NCI-H146 treated with DMSO at 0.1 percent for 48 hours (cell line): ENCODE measurements around the gene BCL7A.
A peak's percentile ranks its signal among the peaks of the same experiment; 100 is the strongest.

ENCODE experiments used
- DNase-seq: peaks from one replicate; lab custom pipeline; 2025; ENCODE audit not compliant: unreplicated experiment; lab: John Stamatoyannopoulos, UW

BCL7A gene

DNA sequence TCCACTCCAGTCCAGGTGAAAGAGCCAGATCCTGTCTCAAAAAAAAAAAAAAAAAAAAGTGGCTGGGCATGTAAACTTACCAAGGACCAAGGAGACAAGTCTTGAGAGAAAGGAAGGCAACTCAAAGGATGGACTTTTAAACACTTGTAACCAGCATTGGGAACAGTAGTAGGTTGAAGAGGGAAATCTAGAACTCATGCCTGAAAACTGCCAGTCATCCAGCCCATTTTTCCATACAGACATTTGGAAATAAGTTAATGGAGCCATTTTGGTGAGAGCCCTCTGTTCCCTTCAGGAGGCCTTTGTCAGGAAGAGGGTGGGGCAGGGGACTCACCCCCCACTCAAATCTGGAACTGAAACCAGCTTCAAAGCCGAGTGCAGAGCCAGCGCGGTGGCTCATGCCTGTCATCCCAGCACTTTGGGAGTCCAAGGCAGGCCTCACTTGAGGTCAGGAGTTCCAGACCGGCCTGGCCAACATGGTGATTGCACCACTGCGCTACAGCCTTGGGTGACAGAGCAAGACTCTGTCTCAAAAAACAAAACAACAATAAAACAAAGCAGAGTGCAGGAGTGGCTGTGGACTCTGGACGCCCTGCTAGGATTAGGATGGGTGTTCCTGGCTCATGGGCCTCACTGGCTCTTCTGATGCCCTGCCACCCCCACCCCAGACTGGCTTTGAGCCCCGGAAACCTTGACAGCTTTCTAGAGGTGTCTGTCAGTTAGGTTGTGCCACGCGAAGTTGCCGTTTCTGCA, 55.2 kb downstream of the BCL7A start:
- DNase-seq, result no peak

DNA sequence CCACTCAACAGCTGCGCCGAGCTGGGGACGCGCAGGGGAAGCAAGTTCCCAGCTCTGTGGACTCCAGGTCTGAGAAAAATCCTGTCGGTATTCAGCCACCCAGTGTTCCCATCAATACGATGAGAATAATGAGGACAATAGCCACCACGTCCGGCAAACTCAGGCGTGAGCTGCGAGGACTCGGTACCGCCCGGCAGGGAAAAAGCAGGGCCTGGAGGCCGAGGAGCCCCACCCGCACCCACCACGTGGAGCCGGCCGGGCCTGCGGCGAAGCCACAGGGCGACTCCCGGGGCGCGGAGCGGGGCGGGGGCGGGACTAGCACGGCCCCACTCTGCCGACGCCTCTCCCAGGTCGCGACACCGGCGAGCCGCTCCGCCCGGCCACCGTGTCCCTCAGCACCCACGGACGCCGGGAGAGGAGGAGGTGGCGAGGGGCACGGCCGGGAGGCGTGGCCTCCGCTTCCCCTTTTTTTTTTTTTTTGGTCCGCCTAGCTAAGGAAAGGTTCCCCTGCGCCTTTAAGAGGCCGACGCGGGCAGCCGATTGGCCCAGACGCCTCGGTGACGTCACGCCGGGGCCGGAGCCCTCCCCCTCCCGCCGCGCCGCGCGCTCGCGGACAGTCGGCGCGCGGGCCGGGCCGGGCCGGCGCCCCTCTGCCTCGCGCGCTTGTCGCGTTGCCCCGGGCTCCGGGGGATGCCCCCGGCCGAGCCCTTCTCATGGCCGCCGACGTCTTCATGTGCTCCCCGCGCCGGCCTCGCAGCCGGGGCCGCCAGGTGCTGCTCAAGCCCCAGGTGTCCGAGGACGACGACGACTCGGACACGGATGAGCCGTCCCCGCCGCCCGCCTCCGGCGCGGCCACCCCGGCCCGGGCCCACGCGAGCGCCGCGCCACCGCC, 56.7 kb downstream of the BCL7A start, which contains the start of gene MLXIP:
Gene MLXIP (plus strand): TSS at position 616 of the 892 bp plus-strand sequence. CDS start 98 bp downstream, at position 714.
- DNase-seq, result peak; percentile 74

DNA sequence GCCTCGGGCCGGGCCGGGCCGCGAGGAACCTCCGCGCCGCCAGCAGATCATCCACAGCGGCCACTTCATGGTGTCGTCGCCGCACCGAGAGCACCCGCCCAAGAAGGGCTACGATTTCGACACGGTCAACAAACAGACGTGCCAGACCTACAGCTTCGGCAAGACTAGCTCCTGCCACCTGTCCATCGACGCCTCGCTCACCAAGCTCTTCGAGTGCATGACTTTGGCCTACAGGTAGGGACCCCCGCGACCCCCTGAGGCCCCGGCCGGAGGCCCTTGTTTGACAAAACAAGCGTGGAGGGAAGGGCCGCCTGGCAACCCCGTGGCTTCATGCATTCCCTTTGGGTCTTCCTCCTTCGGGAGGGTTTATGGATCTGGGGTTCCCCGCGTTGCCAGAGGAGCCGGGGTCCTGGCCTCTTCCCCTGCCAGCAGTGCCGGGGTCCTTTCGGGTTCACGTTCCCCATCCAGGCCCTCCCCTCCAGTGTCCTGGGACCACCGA, 57.4 kb downstream of the BCL7A start:
- DNase-seq, result peak; percentile 9

DNA sequence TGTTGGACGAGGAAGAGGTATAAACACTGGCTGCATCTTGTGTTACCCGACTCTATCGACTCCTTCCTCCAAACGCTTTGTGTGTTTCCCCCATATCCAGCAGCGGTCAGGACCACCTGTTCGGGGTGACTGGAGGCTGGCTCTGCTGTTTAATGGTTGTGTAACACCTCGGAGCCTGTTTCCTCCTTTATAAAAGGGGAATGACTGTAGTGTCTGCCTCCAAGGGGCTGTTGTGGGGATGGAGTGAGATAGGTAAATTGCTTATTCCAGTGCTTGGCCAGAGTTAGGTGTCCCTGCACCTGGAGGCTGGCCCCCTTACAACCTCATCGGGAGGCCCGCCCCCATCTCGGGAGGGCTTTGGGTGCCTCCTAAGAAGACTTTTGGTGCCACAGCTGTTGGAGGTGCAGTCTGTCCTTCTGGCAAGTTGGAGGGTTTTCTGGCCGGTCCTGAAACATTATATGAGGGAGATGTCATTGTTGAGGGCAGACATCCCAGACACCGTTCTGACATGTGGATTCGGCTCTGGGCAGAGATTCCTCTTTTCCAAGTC, 57.9 kb downstream of the BCL7A start:
- DNase-seq, result no peak

DNA sequence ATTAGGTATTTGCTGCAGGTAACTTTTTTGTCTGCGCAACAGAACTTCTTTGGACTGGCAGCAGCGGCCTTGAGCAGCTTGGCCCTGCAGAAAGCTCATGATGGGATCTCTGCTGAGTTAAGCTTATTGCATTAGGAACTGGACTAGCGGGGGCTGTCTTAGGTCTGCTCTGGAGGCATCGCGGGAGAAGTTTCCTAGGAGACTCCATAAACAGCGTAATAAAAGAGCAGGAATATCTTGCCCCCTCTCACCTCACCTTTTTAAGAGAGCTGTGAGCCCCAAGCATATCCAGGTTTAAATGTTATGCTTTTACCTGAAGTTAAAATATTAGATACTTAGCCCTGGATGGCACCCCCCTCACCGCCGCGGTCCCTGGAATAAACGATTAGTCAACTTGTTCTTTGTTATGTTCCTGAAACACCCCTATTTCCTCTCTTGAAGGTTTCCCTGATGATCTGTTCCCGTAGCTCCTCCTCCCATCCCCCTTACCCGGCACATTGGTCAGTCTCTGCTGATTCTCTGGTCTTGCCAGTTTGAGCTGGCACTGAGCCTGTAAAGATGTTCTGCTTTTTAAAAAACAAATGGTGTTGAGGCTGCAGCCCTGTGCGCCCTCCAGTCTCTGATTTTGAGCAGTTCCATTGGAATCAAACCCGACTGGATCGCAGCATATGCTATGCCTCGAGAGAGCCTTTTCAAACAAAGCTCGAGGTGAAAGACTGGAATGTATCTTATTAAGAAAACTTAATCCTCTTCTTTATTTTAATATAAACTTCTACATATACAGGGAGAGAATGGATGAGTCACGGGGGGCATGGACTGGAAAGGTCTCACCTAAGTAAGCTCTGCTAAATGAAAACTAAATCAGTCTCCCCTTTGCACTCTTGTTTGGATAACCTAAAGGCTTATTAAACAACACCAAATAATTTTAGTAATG, 58.7 kb downstream of the BCL7A start:
- DNase-seq, result no peak

DNA sequence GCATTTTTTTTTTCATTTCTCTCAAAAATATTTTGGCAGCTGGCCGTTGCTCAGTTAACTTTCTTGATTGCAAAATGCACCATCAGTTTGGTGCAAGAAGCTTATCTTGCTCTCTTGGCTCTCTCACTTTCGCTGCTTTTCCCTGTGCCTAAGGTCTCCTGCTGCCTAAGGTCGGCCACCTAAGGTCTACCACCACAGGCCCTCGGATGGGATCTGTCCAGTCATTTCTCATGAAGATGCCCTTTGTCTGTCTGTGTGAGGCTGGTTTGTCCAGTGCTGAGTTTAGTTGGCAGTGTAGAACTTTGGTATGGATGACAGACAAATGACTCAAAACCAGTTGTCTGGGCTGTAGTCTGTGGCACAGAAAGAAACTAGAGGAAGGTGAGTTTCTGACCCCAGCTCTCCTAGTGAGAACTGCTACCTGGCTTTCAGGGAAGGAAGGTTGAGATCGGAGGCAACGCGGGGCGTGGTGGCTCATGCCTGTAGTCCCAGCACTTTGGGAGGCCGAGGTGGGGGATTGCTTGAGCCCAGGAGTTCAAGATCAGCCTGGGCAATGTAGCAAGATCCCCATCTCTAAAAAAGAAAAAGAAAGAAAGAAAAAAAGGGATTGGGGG, 59.5 kb downstream of the BCL7A start:
- no peak for DNase-seq

DNA sequence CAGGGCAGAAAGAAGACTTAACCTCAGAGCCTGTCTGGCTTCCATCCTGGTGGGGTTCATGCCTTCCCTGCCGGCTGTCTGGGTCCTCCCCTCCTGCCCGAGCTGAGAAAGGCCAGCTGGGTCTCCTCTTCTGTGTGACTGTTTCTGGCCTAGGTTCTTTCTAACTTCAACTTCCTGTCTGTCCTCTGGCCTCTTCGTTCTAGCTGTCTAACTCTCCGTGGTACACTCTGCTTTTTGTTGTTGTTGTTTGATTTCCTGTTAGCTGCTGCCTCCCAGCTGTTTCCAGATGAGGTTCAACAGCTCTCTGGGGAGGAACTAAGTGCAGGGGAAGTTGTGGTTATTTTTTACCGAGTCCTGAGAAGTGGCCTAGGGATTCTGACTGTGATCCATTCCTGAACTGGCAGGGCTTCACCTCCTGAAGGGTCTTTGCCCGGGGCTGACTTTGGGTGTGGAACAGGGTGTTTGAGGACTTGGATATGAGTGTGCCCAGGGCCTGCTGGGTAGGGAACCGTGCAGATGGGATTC, 60.1 kb downstream of the BCL7A start:
- DNase-seq, result no peak

DNA sequence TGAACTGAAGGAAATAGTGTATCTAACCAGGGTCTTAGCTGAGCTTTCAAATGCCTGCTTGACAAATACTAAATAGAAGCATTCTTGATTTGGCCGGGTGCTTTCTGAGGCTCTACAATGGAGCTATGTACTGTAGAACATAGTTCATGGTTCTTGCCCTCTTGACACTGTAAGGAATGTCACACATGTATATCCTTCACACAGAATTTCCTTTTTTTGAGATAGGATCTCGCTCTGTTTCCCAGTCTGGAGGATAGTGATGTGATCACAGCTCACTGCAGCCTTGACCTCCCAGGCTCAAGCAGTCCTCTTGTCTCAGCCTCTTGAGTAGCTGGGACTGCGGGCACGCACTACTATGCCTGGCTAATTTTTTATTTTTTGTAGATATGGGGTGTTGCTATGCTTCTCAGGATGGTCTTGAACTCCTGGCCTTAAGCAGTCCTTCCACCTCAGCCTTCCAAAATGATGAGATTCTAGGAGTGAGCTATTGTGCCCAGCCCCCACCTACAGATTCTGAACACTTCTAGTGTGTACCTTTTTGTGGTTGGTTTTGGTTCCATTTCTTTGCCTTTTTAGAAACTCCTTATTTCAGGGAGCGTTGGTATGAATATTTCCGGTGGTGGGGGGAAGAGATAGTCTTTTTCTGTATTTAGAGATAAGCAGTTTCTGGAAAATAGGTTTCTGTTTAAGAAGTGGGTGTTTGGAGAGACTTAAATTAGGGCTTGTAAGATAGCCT, 61.1 kb downstream of the BCL7A start:
- DNase-seq, result no peak

DNA sequence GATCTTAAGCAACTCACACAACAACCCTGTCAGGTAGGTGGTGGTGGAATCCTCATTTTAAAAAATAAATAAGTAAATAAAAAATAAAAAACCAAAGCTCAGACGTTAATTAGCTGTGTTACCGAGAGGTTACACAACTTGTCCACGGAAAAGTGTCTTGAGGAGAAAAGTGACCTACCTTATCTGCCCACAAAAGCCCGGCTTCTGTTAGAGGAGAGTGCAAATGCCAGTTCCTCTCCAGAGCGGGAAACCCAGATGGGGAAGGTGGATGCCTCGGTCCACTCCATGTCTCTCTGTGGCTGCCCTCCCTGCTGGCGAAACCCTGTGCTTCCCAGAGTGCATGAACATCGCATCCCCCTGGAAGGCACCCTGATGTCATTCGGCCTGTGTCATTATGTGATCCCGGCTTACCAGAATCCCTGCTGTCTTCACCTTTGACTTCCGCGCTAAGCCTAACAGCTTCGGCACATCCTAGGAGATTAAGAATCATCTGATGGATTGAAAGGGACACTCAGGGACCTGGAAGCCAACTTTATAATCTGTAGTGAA, 63.2 kb downstream of the BCL7A start:
- DNase-seq, result no peak

DNA sequence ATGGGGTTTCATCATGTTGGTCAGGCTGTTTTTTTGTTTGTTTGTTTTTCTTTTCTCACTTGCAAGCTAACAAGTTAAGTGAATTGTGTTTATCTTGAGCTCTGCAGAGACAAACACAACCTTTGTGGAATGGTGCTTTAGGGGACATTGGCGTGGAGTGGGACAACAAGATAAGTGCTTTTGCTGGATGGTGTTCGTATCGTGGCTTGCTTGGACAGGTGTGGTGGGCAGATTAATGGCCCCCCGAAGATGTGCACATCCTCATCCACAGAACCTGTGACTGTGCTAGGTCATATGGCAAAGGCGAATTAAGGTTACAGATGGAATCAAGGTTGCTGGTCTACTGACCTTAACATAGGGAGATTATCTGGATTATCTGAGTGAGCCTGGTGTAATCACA, 63.9 kb downstream of the BCL7A start:
- no peak for DNase-seq

DNA sequence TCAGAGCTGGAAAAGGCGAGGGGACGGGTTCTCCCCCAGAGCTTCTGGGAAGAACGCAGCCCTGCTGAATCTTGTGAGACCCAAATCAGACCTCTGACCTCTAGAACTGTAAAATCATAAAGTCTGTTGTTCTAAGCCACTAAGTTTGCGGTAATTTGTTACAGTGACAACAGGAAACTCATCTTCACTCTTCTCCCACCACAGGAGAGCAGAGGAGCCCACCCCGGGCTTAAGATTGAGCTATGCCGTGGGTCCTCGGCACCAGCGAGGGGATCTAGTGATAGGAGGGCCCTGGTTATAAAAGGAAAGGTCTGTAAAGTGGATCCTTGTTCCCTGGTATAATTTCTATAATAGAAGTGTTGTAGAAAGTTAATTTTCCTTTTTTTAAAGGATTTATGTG, 64.4 kb downstream of the BCL7A start:
- DNase-seq, result no peak

DNA sequence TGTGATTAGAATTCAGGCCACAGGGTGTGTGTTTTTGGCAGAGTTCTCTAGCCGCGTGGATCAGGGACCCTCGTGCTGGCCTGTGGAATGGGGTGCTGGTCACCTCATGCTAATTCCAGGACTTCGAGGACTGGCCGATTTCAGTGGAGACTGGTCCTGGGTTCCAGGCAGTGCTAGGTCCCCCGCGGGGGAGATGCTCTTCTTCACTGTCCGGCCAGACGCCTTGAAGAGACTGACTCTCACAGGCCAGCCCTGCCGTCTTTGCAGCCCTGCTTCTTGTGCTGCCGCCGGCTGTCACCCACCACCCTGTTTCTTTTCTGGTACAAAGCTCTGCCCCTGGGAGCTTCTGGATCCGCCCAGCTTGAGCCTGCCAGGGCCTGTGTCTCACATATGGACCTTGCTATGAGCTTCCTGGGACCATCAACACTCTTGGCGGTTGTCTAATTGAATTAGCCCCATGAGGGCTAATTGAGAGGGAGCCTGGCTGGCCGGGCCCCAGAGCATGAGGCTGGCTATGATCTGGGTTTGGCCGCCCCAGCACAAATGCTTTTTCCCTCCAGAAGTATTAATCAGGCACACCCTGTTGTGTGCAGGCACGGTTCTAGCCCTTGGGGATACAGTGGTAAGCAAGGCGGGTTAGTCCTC, 65.1 kb downstream of the BCL7A start:
- no peak for DNase-seq

DNA sequence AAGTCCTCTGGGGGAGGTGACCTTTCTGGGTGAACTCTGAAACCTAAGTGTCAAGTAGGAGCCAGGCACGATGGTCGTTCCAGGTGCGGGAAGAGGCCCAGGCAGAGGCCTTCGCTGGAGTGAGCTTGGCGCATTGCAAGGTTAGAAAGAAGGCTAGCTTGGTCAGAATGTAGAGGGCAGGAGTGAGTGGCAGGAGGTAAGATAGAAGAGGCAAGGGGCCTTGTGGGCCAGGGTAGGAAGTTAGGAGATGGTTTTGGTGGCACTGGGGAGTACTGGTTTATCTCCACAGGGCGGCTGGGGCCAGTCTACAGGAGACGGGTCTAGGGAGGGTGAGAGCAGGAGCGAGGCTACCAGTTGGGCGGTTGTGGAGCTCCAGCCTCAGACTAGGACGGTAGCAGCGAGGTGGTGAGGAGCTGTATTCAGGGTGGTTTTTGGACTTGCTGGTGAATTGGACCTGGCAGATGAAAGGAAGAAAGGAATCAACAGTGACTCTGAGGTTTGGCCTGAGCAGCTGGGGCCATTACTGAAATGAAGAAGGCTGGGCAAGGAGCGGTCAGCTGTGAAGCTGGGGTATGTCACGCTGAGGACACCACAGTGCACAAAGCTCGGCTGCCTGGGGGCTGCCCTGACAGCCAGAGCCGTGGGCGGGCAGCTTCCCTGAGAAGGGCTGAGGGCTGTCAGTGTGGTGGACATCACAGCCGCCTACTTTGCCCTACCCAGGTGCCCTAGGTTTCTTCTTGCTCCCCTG, 65.9 kb downstream of the BCL7A start:
- DNase-seq, result no peak

DNA sequence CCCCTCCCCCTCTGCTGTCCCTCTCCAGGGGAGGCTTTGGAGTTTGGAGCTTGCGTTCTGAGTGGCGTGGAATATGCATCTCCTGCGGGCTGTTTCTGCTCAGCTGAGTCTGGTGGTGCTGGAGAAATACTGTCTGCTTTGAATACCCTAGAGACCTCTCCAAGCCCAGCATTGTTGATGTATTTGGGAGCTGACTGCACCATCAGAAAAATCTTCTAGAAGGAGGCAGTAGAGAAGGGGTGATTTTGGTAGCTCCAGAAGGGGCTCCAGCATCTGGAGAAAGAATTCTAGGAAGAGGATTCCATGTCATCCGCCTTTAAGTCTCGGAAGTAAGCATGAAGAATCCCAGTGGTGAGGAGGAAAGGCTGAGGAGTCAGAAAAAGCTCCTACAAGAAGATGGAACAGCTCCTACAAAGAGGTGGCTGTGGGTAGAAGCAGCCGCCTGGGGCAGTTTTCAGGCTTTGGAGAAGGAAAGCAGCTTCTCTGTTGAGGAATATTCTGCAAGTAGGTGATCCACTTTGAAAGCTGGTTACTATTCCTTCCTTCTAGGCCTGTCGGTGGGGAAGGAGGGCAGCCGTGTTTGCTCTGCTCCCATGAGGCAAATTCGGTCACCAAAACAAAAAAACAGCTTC, 66.6 kb downstream of the BCL7A start:
- DNase-seq, result no peak

DNA sequence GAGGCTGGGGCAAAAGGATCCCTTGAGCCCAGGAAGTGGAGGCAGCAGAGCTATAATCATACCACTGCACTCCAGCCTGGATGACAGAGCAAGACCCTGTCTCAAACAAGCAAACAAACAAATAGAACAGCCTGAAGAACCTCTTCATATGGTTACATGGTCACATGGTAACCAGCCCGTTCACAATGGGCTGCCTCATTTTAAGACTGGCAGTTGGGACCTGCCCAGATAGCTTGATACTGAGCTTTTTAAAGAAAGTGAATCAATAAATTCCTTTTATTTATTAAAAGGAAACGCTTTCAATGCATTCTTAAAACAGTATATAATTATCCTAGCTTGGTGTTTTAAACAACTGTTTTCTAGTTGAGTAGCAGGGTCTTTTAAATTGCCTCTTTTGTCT, 67.4 kb downstream of the BCL7A start:
- no peak for DNase-seq

DNA sequence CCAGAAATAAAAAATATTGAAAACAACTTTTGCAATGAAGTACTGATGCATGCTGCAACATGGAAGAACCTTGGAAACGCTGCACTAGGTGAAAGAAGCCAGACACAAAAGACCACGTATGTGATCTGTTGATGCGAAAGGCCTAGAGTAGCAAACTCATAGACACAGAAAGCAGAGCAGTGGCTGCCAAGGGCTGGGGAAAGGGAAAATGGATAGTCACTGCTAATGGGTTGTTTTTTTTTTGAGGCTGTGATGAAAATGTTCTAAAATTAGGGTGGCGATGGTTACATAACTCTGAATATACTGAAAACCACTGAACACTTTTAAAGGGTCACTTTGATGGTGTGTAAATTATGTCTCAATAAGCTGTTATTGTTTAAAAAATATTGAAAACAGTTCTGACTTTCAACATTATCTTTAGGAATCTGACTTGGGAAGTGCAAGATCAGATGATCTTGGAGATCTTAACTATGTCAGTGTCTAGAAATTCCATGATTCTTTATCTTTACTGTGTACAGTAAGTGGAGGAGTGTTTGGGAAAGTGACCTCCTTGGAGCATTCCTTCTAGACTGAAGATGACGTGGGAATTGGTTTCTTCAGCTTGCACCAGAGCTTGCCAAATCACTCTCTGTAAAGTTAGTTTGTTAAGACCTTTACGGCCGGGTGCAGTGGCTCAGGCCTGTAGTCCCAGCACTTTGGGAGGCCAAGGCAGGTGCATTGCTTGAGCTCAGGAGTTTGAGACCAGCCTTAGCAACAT, 69.3 kb downstream of the BCL7A start:
- DNase-seq, result no peak
